NCI-H187 treated with DMSO at 0.1 percent for 48 hours (cell line): ENCODE results near the gene NDUFS6.

ENCODE experiments used
- DNase-seq: peaks from one replicate; lab custom pipeline; 2025; lab: John Stamatoyannopoulos, UW

The NDUFS6 gene

DNA sequence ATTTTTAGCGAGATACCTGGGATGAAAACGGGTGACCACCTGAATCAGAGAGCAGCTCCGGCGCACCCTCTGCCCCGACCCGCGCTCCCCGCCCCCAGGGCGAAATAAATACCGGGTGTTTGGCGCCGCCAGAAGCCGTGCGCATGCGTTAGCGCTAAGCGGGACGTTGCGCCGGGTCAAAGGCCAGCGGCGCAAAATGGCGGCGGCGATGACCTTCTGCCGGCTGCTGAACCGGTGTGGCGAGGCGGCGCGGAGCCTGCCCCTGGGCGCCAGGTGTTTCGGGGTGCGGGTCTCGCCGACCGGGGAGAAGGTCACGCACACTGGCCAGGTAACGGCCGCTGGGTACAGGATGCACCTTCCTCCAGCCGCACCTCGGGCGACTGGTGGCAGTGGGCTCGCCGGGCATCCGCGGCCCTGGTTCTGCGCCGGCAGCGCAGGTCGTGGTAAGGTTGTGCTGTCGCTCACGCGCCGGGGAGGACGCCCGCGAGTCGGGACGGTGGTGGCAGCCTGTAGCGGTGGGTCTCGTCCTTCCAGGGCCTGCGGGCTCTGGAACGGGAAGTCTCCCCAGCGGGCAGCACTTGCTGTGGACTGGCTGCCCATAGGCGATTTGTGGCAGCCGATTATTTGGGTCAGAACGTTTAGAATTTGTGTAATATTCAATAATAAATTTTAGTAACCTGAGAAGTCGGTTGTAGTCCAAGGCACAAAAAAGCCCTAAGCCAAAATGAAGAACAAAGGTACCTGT, at the start of gene NDUFS6:
TSS of gene NDUFS6 (plus strand) at position 186 of the 745 bp plus-strand sequence. CDS start at position 197, 11 bp downstream.
- no peak for DNase-seq

- DNase-seq: no peak
Measured at GRCh38 chr5:1751864-1752822, 49.1 kb upstream of the NDUFS6 start.

DNA sequence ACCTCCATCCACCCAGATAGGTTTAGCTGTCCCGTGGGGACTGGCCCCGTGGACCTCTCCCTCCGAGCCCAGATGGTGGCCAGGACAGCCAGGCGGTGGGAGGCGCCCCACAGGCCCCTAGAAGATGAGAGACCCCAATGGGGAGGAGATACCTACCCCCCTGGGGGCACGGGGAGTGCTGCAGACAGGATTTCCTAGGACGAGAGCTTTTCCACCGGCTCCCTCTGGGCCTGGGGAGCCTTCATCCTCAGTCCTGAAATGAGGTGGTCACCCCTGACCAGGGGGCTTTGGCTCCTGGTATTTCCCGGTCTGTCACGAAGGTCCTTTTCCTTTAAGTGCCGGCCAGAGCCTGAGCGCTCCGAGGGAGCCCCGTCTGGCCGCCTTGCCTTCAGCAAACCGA, 48.3 kb upstream of the NDUFS6 start:
- no peak for DNase-seq

- DNase-seq: no peak
Measured at GRCh38 chr5:1753490-1753889, 47.7 kb upstream of the NDUFS6 start.

DNA sequence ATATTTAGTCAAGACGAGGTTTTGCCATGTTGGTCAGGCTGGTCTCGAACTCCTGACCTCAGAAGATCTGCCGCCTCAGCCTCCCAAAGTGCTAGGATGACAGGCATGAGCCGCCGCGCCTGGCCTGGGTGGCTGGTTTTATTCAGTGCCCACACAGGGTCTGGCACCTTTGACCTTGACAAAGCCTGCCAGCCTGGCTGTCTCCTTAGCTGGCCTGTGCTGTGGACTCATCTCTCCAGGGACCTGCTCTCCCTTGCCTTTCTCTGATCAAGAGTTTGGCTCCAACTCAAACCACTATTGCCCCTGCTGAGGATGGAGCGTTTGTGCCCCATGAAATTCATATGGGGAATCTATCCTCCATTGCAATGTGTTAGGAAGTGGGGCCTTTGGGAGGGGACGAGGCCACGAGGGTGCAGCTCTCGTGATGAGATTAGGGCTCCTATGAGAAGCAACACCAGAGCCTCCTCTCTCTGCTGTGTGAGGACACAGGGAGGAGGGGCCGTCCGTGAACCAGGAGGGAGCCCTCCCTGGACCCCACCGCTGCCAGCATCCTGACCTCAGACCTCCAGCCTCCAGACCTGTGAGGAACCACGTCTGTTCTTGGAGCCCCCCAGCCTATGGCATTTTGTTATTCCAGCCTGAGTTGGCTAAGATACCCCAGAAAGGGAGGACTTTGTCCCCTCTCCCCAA, 46.5 kb upstream of the NDUFS6 start:
- DNase-seq: no peak

DNA sequence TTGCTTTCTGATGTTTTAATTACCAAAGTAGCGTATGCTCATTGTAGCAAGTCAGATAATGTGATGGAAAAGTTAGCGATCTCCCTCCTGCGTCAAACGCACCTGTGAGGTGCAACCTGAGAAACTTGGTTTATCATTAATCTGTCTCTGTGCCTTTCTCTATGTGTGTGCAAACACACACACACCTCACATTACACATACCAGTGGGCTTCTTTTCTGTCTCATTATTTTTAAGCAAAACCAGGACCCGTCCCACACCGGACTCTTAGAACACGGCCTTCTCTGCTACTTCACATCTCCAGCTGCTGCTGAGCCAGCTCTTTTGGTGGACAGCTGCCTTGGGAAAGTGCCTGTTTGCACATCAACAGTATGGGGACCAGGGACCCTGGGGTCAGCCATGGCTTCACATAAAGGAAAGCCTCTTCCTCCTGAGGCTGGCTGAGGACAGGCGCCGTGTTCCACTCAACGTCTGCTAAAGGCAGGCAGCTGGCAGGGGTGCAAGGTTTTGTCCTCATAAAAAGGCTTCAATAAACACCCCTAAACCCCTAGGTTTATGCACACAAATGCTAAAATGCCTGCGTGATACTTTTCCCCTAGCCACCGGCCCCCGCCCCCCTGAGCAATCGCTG, 45.8 kb upstream of the NDUFS6 start:
- no peak for DNase-seq

DNA sequence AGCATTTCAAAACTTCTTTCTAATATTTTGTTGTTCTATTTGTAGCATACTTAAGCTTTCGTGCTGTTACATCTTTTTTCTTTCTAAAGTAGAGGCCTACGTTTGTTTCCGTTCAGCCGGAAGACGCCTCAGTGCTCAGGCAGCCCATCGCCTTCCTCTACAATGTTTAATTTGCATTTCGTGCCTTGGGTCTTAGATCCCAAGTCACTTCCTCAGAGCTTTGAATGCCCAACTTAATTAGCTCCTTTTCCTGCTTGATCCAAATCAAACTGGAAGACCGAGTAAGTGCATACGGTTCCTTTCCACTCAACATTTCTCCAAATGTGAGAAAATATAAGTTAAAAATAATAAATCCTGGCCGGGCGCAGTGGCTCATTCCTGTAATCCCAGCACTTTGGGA, 44.7 kb upstream of the NDUFS6 start:
- no peak for DNase-seq

- no peak for DNase-seq
Measured at GRCh38 chr5:1757511-1757910, 43.7 kb upstream of the NDUFS6 start.

- no peak for DNase-seq
Measured at GRCh38 chr5:1758574-1758973, 42.6 kb upstream of the NDUFS6 start.

DNA sequence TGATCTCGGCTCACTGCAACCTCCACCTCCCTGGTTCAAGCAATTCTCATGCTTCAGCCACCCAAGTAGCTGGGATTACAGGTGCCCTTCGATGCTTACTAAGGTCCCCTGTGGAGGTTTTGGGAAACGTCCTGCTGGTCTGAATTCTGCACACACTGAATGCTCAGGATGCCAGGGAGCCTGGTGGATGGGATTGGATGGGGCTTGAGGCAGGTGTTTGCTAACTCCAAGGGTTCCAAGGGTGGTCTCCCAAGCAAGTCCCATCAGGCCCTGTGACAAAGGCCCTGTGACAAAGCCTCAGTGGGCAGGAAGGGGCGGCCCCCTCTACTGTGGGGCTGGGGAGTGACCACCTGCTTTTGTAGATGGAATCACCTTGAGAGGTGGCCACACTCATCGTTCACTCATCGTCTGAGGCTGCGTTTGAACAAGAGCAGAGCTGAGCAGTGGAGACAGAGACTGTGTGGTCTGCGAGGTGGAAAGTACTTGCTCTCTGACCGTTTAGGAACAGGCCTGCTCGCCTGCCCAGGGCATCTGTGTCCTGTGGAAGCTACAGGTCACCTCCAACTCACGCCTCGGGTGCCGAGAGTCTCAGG, 41.7 kb upstream of the NDUFS6 start:
- DNase-seq: no peak

GRCh38 chr5:1760231-1760630, 41.0 kb upstream of the NDUFS6 start:
- no peak for DNase-seq

DNA sequence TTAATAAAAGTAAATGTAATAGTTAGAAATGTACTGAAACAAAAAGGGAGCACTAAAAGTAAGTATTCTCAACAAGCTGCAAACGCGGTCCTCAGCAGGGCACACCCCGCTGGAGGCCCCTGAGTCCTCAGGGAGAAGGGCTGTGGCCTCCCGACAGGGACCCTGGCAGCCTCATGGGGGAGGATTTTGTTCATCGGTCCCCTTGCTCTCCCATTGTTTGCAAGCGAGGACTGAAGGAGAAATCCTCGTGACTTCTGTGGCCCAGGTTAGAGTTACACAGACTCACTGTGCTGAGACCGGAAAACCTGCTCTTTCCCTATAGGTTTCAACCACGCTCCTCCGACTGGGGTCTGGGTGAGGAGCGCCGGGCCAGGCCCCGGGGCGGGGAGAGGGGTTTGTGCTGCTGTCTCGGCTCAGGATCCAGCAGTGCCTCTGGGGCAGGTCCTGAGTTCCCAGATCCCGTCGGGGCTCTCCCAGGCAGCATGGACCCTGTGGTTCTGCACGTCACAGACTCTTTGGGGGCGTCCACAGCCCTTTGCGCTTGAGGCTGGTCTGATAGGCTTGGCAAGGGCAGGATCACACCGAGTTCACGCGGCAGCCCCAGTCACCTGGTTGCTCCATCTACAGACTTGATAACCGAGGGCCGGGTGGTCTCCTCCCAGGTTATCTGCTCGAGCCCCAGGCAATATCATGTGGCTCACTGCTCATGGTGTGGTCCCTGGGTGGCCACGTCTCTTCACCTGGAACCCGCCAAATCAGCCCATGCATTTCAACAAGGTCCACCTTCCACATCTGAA, 40.4 kb upstream of the NDUFS6 start:
- DNase-seq: no peak

DNA sequence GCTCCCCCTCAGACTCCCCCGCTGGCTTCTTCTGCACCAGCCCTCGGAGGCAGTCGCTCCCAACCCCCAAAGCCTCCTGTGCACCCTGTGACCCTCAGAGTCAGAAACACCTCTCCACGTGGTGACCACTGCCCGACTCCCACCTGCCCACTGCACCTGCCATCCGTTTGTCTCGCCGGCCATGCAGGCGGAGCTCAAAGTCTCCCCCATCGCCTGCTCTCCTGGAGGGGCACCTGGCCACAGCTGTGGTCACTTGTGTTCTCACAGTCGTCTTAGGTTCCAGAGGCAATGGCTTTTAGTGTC, 39.8 kb upstream of the NDUFS6 start:
- no peak for DNase-seq

DNA sequence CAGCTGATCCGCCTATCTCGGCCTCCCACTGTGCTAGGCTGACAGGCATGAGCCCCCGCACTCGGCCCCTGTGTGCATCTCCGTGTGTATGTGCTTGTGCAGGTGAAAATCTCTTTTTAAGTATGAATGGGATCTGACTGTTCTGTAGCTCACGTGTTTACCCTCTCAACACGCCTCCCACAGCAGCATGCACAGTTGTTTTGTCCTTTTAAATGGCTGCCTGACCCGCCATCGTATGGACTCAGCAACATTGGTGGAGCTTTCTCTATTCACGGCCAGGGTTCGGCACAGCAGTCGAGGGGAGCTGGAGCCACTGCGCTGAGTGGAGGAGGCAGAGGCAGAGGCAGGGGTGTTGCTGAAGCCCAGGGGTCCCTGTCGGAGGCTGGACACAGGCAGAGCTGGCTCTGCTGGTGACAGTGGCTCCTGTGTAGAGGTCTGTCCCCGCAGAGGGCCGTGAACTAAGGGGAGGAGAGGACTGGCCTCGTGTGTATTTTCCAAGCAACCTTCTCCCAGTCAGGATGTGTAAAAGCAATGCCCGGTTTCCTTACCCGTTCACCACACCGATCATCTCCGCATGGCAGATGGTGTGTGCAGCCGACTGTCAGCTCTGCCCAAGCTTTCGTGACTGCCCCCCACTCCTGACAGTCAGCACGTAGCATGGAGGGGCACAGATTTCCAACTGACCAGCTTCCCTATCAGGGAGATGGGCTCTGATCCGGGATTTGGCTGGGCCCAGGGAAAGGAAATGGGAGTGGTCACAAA, 38.9 kb upstream of the NDUFS6 start:
- DNase-seq: no peak

GRCh38 chr5:1762883-1763547, 38.2 kb upstream of the NDUFS6 start:
- no peak for DNase-seq

DNA sequence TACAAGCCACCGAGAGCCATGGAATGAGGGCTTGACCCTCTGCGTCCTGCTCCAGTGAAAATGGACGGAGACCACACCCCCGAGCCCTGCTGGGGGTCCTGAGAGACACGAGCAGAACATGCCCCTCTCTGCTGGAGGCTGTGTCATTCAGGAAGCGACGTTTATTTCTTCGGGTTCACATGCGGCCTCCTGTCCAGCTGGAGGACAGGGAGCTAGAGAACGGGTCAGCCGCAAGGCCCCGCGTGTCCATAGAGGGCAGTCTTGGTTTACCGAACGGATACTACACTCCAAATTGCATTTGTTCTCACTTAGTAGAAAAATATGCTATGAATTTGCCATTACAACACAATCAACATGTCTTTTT, 37.7 kb upstream of the NDUFS6 start:
- DNase-seq: no peak

DNA sequence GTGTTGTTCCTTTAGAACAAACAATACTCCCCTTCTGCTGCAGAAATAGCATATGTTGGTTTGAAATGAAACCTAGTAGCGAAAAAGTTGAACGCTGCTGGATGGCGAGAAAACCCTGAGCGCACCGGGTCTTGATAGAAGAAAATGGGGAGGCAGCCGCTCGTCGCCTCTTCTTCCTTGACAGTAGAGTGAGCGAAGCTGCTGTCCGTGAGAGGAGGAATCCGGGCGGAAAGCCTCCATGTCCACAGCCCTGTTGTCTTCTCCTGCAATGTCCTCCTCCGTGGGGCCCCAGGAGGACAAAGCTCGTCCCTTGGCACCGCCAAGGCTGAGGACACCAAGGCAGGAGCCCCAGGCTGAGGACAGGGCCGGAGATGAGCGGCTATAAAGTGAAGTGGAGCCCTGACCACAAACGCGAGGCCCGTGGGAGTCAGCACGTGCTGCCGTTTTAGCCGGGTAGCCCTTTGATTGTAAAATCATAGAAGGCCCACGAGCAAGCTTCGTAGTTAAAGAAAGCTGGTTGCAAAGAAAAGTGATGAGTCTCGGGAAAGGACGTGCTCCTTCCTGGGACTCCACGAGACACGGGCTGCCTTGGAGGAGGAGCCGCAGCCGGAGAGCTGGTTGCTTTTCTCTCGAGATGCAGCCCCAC, 37.1 kb upstream of the NDUFS6 start:
- DNase-seq: no peak

DNA sequence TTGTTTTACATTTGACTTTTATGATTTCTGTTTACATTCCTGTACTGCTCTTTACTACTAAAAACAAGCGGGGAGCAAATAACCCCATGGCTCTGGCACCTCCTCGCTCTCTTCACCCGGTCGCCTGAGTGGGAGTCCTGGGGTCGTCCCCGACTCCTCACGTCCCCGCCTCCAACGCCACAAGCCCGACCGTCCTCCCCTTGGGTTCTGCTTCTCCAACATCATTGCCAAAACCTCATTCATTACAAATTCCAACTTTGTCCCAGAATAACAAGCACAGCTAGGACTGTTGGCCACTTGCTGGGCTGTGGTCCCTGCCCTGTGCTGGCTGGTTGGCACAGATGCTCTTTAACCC, 36.6 kb upstream of the NDUFS6 start:
- DNase-seq: no peak

DNA sequence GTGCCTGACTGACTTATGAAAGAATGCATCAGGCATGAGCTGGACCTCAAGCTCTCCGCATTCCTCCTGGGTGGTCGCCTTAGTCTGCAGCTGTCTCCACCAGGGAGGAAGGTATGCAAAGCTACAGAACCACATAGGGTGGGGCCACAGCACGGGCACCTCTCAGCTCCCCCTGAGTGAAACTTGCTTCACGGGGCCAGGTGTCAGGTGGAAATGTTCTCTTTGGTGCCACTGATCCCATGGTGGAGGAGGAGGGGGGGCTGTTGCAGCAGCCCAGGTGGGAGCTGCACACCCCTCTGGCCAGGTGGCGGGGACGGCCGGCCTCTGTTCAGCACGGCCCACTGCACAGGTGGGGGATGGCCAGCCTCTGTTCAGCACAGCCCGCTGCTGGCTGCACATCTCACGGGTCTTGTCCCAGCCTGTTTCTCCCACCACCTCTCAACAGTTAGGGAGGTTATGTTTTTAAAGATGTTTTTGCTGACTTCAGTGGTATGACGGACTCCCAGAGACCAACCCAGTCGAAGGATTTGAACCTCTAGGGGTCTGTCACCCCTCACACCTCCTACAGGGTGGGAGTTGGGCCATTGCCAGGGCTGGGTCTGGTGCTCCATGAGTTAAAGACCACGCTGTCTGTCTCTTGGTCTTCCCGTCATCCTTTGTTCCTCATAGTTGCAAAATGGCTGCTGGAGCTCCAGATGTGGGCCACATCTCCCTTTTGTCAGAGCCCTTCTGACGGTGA, 35.9 kb upstream of the NDUFS6 start:
- DNase-seq: no peak
